Keratinocyte (primary cell): ENCODE data around the gene BUD23.

Experiments
- CTCF ChIP-seq, 3 experiments: IDR thresholded peaks in 1 of 3; conservative IDR thresholded peaks in 1 of 3; optimal IDR thresholded peaks in 1 of 3; 2 replicates in 2 of 3; 3 replicates in 1 of 3; pipeline versions ENCODE3 to v1.5.1; 2011; ENCODE audit warnings: low read length in 3 of 3, mild to moderate bottlenecking in 3 of 3, moderate library complexity in 2 of 3, control low read depth in 1 of 3, inconsistent platforms in 1 of 3; ENCODE audit not compliant: insufficient read depth in 2 of 3; ENCODE audit errors: extremely low read depth in 1 of 3
- EZH2 ChIP-seq: IDR thresholded peaks from one replicate; pipeline ENCODE4 v1.6.1; 2012; ENCODE audit warnings: inconsistent platforms, mild to moderate bottlenecking, low read length, moderate library complexity

GRCh38 chr7:73690646-73691045 is 7.2 kb downstream of the BUD23 start:
- TF ChIP-seq CTCF (optimal IDR thresholded peaks at IDR 0.05 in 1 of 3, IDR thresholded peaks at IDR 0.05 in 1 of 3, conservative IDR thresholded peaks at IDR 0.05 in 1 of 3; ENCODE audit: extremely low read depth in 1 of 3, insufficient read depth in 2 of 3, low read length in 3 of 3) (no peak), EZH2 (no peak)
